CD4-positive, alpha-beta T cell treated with Interleukin-4 for 4 hours (primary cell): Measurements from ENCODE around the gene PLCH2.
"Not testable (repeated sequence)": the region's sequence is repeated elsewhere in the genome, so short reads cannot be mapped to it uniquely, and the experiment has no call there.

Experiments used
- DNase-seq: peaks from one replicate; pipeline ENCODE4 v3.0.0-alpha.2; 2020

PLCH2 gene, protein sequence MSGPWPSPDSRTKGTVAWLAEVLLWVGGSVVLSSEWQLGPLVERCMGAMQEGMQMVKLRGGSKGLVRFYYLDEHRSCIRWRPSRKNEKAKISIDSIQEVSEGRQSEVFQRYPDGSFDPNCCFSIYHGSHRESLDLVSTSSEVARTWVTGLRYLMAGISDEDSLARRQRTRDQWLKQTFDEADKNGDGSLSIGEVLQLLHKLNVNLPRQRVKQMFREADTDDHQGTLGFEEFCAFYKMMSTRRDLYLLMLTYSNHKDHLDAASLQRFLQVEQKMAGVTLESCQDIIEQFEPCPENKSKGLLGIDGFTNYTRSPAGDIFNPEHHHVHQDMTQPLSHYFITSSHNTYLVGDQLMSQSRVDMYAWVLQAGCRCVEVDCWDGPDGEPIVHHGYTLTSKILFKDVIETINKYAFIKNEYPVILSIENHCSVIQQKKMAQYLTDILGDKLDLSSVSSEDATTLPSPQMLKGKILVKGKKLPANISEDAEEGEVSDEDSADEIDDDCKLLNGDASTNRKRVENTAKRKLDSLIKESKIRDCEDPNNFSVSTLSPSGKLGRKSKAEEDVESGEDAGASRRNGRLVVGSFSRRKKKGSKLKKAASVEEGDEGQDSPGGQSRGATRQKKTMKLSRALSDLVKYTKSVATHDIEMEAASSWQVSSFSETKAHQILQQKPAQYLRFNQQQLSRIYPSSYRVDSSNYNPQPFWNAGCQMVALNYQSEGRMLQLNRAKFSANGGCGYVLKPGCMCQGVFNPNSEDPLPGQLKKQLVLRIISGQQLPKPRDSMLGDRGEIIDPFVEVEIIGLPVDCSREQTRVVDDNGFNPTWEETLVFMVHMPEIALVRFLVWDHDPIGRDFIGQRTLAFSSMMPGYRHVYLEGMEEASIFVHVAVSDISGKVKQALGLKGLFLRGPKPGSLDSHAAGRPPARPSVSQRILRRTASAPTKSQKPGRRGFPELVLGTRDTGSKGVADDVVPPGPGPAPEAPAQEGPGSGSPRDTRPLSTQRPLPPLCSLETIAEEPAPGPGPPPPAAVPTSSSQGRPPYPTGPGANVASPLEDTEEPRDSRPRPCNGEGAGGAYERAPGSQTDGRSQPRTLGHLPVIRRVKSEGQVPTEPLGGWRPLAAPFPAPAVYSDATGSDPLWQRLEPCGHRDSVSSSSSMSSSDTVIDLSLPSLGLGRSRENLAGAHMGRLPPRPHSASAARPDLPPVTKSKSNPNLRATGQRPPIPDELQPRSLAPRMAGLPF (N-terminal part only)

GRCh38 chr1:2476061-2476999 is at the start of gene PLCH2:
PLCH2 (plus strand) TSS chr1:2476289; CDS start chr1:2476589, 300 bp downstream.
- DNase-seq = no peak

DNA sequence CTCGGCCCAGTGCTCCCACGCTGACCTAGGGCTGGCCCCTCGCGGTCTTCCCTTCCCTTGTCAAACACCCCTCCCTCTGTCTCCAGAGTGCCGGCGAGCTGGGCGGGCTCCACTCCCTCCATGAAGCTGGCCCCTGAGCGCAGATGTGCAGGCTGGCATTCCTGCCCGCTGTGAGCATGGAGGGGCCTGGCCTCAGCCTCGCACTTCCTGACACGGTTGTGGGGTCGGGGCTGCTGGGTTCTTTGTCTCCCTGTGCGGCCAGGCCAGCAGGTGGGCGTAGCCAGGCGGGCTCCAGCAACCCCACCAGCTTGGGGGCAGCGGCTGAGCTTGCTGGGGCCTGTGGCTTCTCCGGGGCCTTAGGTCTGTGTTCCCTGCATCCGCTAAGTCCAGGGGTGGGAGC is 49.5 kb upstream of the PLCH2 start:
- no peak for DNase-seq

- DNase-seq = no peak
Measured at GRCh38 chr1:2427051-2427450, 49.0 kb upstream of the PLCH2 start.

DNA sequence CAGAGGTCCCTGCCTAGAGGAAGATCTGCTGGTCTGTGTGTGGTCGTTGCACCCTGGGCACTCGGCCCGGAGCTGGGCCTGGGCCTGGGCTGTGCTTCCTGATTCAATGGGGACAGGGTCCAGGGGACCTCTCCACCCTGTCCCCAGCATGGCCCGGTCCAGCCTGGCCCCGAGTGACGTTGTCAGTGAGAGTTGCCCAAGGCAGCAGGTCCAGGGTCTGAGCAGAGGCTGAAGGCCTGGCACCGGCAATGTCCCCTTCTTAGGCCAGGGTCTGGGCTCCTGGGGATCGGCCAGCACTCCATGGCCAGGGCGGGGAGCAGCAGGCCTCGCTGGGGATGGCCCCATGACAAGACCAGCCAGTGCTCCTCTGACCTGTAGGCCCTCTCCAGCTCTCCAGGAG is 48.1 kb upstream of the PLCH2 start:
- no peak for DNase-seq

DNA sequence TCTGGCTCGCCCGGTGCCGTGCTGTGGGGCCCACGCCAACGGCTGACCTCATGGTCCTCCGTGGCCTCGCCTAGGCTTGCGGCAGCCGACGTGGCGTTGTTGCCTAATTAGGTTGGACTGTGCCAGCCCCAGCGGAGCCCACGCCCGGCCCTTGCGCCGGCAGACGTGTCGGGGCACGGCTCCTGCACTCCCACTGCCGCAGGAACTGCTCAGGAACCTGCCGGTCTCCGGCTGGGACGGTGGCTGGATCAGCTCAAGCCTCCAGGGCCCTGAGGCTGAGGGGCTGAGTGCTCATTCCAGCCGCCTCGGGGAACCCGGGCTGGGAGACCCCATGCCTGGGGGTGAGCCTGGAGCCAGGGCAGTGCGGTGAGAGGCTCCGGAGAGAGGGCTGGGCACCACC is 47.6 kb upstream of the PLCH2 start:
- no peak for DNase-seq

- DNase-seq = no peak
Measured at GRCh38 chr1:2429780-2430591, 46.1 kb upstream of the PLCH2 start.

GRCh38 chr1:2430592-2430973 is 45.5 kb upstream of the PLCH2 start:
- no peak for DNase-seq

- DNase-seq = no peak
Measured at GRCh38 chr1:2431103-2431502, 45.0 kb upstream of the PLCH2 start.

- no peak for DNase-seq
Measured at GRCh38 chr1:2431518-2431917, 44.6 kb upstream of the PLCH2 start.

- no peak for DNase-seq
Measured at GRCh38 chr1:2432441-2432844, 43.6 kb upstream of the PLCH2 start.

DNA sequence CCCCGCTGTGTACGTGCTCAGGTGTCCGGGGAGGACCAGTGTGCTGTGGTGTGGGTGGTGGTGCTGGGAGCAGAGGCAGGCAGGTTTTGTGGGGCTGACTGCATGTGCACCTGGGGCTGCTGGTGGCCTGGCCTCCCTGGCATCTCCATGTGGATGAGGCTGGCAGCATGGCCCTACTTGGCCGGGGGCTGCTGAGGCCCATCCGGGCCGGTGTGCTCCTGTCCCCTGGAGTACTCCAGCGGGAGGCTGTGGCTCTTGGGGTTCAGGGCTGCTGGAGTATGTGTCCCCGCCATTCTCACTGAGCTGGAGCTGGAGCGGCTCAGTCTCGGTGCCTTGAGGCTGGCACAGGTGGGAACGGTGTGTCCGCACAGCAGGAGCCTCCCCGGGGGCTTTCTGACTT is 42.9 kb upstream of the PLCH2 start:
- no peak for DNase-seq

GRCh38 chr1:2433936-2434655 is 42.0 kb upstream of the PLCH2 start:
- no peak for DNase-seq

GRCh38 chr1:2435091-2435490 is 41.0 kb upstream of the PLCH2 start:
- DNase-seq = no peak

- no peak for DNase-seq
Measured at GRCh38 chr1:2435746-2436355, 40.2 kb upstream of the PLCH2 start.

DNA sequence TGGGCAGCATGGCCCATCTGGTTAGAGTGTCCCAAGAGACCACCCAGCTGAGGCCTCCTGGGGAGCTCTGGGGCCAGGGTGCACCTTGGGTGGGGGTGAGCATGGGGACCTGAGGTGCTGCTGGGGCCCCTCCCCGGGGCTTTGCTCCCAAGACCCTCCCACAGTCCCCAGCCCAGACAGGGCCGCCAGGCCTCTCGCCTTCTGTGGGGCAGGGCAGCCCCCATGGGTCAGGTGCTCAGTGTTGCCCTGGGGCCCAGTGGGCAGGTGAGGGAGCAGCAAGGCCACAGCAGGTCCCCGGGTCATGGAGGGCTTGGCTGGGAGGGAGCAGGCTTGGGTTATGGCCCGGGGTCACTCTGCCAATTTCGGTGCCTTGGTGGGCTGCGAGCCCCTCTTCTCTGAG is 39.2 kb upstream of the PLCH2 start:
- no peak for DNase-seq

- no peak for DNase-seq
Measured at GRCh38 chr1:2437617-2438016, 38.5 kb upstream of the PLCH2 start.

DNA sequence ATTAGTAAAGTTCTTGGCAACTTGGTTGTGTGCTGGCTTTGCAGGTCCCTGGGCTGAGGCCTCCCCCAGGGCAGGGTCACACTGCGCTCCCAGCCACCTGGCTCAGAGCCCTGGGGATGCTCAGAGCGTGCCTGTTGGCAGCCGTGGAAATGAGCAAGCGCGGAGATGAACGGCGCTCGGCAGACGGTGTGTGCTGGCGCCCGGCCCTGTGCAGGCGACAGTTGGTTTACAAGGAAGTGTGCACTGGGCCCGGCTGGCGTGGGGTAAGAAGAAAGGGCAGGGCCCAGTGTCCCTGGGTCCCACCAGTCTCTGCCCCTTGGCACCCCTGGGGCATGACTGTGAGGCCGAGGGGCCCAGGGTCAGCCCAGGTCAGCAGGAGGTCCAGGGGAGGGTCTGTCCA is 38.1 kb upstream of the PLCH2 start:
- no peak for DNase-seq

- DNase-seq = no peak
Measured at GRCh38 chr1:2438641-2439040, 37.4 kb upstream of the PLCH2 start.

DNA sequence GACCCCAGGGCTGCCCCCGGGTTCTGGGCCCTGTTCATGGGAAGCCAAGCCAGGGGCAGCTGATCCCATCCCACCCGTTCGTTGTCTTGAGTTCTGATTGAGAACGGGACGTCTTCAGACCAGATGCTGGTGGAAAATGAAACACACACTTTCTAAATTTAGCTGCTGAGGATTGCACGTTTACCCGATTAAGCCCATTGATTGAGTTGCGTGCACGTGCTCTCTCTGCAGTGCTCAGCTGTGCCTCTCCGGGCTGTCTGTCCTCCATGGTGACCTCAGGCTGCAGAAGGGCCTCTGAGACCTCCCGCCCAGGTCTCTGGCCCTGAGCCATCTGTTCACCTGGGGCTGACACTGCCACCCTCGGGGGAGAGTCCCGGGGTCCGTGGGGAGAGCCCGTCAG is 36.7 kb upstream of the PLCH2 start:
- no peak for DNase-seq

DNA sequence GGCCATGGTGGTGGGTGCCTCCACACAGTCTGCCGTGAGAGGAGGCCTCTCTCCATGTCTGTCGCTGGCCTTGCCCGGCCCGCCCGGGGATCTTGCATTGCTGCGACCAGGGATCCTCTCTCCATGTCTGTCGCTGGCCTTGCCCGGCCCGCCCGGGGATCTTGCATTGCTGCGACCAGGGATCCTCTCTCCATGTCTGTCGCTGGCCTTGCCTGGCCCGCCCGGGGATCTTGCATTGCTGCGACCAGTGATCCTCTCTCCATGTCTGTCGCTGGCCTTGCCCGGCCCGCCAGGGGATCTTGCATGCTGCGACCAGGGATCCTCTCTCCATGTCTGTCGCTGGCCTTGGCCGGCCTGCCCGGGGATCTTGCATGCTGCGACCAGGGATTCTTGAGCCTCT is 35.7 kb upstream of the PLCH2 start:
- not testable (repeated sequence) for DNase-seq
